KOPT-K1 (cell line): Measurements from ENCODE around the gene NIPSNAP2.
"Not testable (repeated sequence)": the region's sequence is repeated elsewhere in the genome, so short reads cannot be mapped to it uniquely, and the experiment has no call there.

Experiments used
- H3K27ac ChIP-seq: fragments of 200-600 bp; sonication (generic); 2 replicates; pipeline ENCODE4 v1.5.1; 2016; ENCODE audit warnings: antibody characterized with exemption, mild to moderate bottlenecking, low read depth, low read length; ENCODE audit not compliant: poor library complexity, severe bottlenecking
- H3K36me3 ChIP-seq: fragments of 200-600 bp; sonication (generic); 2 replicates; pipeline ENCODE4 v1.5.1; 2017; ENCODE audit warnings: antibody characterized with exemption, mild to moderate bottlenecking, low read length, moderate library complexity; ENCODE audit not compliant: insufficient read depth
- H3K9me3 ChIP-seq: fragments of 200-600 bp; sonication (generic); 2 replicates; pipeline ENCODE4 v1.5.1; 2017; ENCODE audit warnings: antibody characterized with exemption, low read length, mild to moderate bottlenecking; ENCODE audit not compliant: insufficient read depth, poor library complexity, severe bottlenecking

NIPSNAP2 gene

GRCh38 chr7:56048763-56049162 is 84.4 kb downstream of the NIPSNAP2 start:
- not testable (repeated sequence) for H3K27ac ChIP-seq, H3K9me3 ChIP-seq
- peaks cover 12% of the 10 kb centered on the region for H3K36me3 ChIP-seq
